ENCODE measurements around the gene EEF1A2.
"Not testable (repeated sequence)": the region's sequence is repeated elsewhere in the genome, so short reads cannot be mapped to it uniquely, and the experiment has no call there.

The EEF1A2 gene

DNA sequence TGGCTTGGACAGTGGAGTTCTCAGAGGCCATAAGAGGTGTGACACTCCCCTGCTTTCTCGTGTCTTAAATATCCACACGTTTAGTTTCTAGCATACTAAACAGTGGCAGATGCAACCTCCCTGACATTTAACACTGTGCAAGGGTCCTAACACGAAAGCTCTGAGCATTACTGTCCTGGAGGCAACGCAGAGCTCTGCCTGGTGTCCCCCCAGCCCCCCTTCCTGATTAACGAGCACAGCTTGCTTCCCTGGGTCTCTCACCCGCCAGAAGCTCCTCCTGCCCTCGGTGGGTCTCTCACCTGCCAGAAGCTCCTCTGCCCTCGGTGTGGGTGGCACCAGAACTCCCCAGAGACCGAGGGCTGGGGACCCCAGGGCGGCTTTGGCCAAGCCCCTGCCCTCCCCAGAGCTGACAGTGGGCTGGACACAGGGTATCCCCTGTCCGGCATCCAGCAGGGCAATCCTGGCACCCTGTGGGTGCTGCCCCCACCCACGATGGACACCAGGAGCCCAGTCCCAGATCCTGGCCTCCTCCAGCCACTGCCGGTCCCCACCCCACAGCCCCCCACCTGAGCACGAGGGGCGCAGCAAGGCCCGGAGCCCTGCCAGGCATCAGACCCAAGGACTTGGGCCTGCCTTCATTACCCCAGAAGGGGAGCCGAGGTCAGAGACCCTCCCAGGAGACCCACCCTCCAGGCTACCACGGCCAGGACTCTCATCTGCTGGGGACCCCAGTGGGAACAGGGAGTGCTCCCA is 14.1 kb downstream of the EEF1A2 start:
- no peak for DNase-seq (ENCODE audit: low spot score)

DNA sequence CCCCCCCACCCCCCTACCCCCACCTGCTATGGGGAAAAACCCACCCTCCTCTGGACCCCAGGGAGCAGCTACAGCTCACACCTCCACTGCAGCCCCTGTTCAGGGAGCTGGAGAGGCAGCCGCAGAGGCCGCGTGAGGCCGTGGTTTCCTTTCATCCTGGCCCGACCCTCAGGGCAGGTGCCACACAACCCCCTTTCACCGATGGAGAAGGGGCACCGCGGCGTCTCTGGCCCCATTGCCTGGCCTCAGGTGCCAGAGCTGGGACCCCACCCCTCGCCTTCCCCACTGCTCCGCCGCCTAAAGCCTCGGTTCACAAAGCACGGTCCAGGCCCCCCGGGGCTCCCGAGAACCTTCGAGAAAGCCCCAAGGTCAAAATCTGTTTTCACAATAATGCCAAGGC is 14.6 kb downstream of the EEF1A2 start:
- no peak for DNase-seq (ENCODE audit: low spot score)

DNA sequence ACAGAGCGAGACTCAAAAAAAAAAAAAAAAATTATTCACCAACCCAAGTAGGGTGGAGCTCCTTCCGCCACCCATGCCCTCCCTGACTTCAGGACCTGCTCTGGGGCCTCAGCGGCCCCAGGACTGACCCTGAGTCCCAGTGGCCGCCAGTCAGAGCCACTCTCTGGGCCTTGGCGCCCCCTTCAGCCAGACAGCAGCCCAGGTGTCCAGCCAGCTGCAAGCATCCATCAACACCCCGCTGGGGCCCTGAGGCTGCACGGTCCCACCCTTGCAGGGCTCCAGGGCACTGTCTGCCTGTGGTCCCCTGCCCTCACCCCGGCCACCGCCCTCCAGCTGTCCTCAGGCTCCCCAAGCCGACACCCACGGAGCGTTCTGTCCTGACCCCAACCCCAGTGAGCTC is 15.0 kb downstream of the EEF1A2 start:
- DNase-seq (ENCODE audit: low spot score): no peak

DNA sequence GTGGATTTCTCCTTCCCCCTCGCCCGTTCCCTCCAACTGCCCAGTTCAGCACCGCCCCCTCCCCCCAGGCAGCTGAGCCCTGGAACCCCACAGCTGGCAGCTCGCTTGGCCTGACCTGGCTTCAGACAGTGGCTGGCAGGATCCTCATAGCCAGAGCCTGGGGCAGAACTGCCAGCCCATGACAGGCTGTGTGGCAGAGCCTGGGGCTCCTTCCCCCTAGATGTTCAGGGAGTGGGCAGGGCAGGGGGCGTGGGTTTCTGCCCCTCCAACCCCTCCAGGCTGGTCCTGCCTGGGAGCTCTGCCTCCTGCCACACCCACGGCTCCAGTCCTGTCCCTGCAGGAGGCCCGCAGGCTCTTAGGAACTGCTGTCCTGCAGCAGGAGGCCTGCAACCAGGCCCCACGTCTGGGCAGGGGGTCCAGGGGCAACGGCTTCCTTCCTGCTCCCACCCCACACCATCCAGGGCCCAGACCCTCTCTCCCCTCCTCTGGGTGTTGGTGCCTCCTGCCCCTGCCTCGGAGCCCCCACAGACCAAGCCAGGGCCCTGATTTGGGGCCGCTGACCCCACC is 16.8 kb downstream of the EEF1A2 start:
- DNase-seq (ENCODE audit: low spot score): no peak

DNA sequence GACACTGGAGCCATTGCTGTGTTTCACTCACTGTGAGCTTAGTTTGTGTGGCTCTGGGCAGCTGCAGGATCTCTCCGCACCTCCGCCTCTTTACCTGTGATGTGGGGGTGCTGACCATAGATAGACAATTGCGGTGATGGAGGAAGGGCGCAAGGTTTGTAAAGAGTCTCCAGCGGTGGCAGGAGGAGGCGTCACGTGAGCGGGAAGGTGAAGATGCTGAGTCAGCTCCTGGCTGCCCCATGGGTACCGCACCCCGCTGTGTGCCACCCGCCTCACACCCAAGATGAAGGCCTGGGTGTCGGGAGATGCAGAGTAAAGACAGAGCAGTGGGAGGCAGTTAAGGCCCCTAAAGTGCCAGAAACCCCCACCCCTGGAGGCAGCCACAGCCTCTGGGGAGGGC is 17.4 kb downstream of the EEF1A2 start:
- DNase-seq (ENCODE audit: low spot score): no peak

DNA sequence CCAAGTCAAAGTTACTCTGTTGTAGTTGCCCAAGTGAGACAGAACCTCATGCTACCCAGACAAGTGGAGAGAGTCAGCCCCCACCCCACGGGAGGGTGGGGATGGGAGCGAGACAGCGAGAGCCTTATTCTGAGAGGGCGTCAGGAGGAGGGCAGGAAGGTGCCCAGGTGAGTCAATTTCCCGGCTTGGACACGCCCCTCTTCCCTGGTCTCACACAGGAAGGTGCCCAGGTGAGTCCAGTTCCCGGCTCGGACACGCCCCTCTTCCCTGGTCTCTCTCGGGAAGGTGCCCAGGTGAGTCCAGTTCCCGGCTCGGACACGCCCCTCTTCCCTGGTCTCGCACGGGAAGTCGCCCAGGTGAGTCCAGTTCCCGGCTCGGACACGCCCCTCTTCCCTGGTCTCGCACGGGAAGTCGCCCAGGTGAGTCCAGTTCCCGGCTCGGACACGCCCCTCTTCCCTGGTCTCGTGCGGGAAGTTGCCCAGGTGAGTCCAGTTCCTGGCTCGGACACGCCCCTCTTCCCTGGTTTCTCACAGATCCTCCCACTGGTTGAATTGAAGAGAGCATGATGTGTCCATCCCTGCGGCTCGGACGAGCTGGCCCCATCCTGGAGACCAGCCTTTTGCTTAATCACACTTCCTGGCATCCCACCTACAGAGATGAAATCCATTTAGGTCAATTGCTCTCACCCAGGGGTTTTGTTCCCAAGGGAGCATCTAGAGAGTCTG is 19.0 kb downstream of the EEF1A2 start:
- not testable (repeated sequence) for DNase-seq (ENCODE audit: low spot score)

DNA sequence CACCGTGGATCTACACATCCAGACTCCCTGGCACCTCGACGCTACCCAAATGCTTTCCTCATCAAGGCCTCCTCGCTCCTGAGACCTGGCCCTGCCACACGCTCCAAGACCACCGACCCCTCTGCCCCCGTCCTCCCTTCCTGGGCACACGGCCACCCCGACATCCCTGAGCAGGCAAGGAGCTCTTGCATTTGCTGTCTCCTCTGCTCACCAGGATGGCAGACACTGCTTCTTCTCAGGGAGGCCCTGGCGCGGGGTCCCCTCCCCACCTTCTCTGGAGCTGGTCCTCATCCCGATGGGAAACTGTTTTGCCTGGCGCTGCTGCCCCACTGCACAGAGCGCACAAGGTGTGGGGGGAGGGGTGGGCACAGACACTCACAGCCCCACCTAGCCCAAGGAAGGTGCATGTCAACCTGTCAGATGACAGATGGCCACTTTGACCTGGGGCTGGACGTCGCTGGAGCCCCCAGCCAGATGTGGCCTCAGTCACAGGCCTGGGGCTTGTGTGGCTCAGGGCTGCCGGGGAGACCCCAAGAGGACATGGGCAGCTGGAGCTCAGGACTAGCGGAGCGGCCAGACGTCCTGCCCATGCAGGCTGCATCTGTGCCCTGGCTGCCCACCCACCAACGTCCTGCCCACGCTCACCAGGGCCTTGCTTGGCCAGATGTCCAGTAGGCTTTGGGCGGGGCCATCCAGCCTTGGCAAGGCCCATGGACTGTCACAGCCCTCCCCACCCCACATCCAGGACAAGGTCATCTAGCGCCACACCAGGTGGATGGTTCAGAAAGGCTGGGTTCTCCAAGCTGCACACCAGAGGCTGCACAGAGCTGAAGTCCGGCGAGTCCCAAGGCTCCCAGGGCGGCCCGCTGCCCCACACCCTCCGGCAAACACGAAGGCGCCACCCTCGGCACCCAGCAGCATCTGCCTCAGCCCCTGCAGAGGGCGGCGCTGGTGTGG is 20.3 kb downstream of the EEF1A2 start:
- no peak for DNase-seq (ENCODE audit: low spot score)

DNA sequence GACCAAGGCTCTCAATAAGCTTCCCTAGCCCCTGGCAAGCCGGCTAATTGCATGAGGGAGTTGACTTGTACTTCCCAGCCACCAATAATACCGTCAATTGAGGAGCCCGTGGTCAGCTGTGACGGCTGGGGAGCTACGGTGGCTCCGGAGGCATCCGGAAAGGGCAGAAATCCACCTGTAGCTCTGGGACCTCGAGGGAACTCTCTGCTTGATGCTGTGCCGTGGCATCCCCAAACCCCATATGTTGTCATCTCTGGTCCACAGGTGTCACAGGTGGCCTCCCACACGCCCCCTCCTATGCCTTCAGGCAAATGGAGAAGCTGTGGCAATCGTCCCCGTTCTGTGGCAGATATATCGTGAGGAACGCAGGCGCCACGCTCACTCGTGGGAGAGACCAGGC is 20.9 kb downstream of the EEF1A2 start:
- no peak for DNase-seq (ENCODE audit: low spot score)

DNA sequence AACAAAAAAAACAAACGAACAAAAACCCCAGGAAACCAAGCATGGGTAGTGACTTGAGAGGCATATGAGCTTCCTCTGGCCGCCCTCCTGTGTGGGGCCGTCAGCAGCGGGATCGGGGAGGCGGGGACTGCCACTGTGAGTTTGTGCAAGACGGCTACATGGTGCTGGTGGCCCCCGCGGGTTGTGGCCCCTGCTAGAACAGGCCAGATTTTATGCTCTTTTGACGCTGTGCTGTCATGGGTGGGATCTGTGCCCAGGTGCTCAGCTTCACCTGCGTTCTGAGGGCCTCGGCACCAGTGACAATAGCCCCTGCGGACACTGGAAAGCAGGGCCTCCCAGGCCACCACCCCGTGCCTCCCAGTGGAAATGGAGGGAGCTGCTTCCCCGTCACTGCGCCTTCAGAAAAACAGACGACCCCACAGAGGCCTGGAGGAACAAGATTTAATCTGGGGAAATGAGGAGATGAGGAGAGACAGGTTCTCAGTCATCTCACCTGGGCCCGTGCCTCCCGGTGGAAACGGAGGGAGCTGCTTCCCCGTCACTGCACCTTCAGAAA is 21.7 kb downstream of the EEF1A2 start:
- no peak for DNase-seq (ENCODE audit: low spot score)

DNA sequence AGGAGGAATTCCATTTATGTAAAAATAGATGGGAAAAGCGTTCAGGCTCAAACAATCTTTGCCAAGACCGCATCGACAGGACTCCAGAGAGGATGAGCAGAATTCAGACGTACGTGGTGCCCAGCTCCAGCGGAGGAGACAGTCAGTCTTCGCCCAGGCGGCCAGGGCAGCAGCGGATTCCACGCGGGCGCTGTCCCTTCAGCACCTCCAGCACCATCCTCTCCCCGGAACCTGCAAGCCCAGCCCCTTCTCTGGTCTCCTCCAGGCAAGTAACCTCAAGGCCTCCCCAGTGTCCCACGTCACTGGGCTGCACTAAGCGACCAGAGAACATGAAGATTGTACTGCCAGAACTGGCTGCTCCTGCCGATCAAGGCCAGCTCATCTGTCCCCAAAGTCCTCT is 23.7 kb downstream of the EEF1A2 start:
- DNase-seq (ENCODE audit: low spot score): peak; percentile 74

DNA sequence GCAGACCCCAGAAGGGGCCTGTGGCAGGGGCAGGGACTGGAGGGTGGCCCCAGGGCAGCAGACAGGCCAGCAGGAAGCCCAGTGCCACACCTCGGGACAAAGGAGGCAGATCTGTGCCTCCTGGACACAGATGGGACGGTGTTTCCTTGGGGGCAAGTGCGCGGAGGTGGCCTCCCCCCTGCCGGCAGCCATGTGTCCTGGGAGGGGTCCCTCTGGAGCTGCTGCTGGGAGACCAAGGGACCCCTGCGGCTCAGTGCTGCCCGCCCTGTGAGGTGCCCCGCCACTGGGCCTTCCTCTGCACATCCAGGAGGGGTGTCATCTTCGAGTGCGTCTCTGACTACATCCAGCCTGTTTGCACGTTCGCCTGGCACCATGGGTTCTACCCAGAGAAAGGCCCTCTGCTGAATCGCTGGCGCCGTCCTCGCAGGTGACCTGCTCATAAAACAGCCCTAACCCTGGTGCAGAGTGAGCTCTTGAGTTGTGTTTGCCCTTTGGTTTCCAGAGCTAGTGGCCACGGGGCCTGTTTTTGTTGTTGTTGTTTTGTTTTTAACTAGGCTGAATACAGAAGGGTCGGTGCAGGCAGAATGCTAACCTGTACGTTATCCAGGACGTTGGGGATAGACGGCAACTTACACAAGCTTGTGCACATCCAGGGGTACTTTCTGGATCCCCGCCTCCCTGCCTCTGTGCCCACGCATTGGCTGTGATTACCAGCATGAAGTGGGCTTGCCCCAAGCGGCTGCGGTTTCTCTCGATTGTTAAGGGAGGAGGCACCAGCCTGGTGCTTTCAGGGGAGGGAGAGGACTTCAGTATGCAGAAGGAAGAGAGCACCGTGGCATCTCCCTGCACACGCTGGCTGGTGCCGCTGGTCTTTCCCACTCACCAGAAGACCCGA is 25.1 kb downstream of the EEF1A2 start:
- no peak for DNase-seq (ENCODE audit: low spot score)

DNA sequence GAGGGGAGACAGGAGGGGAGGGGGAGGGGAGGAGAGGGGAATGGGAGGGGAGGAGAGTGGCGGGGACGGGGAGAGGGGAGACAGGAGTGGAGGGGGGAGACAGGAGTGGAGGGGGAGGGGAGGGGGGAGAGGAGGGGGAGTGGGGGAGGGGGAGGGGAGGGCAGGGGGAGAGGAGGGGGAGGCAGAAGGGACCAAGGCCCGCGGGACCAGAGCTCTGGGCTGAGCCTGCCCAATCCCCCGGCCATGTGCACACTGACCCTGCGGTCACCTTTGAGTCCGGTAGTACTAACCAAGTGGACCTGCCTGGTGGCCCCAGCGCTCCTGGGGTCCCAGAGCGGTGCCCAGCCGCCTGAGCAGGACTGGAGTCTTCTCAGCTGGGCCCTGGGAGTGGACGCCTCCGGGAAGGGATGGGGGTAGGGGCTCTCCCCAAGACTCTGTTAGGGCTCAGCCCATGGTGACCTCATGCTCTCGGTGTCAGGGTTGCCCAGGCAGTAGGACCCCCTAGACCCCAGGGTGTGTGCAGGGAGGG is 26.0 kb downstream of the EEF1A2 start:
- no peak for DNase-seq (ENCODE audit: low spot score)

DNA sequence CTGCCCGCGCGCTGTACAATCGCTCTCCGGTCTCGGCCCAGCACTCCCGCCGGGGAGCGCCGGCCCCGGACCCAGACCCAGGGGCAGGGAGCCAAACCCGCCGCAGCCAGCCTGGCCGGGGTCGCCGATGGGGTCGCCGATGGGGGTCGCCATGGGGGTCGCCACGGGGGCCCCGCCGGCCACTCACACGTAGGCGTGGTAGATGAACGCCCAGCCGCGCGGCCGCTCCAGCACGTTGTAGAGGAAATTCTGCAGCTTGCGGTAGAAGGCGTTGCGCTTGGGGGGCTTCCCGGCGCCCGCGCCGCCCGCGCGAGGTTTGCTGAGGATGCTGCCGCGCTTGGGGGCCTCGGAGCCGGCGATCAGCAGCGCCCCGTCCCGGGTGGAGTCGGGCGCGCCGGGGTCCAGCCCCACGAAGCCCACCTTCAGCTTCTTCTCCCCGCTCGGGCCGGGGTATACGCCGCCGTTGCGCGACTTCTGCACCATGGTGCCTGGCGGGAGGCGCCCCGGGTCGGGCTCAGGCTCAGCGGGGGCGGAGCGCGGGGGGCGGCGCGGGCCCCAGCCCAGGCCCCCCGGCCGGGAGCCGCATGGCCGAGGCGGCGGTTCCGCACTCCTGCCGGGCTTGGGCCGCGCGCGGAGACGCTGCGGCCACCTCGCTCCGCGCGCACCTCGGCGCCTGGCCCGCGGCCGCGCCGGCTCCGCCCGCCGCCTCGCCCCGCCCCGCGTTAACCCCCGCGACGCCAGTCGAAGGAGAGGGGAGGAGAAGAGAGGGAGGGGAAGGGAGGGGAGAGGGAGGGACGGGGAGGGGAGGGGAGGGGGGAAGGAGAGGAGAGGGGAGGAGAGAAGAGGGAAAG is 26.7 kb downstream of the EEF1A2 start, which contains the start of gene KCNQ2:
Gene KCNQ2, minus strand, starts transcription at position 675 of the 851 bp plus-strand sequence. Its CDS starts 192 bp downstream, at position 483.
- DNase-seq (ENCODE audit: low spot score): no peak

DNA sequence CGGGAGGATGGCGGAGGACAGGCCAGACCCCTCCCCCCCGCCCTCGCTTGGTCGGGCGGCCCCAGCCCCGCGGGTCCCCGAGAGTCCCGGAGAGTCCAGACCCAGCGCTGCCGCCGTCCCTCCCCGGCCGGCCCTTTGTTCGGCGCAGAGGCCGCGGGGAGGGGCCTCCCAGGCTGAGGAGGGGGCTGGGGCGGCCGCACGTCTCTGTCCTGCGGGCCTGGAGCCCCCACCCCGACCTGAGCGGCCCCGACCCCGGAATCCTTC is 27.2 kb downstream of the EEF1A2 start:
- no peak for DNase-seq (ENCODE audit: low spot score)

DNA sequence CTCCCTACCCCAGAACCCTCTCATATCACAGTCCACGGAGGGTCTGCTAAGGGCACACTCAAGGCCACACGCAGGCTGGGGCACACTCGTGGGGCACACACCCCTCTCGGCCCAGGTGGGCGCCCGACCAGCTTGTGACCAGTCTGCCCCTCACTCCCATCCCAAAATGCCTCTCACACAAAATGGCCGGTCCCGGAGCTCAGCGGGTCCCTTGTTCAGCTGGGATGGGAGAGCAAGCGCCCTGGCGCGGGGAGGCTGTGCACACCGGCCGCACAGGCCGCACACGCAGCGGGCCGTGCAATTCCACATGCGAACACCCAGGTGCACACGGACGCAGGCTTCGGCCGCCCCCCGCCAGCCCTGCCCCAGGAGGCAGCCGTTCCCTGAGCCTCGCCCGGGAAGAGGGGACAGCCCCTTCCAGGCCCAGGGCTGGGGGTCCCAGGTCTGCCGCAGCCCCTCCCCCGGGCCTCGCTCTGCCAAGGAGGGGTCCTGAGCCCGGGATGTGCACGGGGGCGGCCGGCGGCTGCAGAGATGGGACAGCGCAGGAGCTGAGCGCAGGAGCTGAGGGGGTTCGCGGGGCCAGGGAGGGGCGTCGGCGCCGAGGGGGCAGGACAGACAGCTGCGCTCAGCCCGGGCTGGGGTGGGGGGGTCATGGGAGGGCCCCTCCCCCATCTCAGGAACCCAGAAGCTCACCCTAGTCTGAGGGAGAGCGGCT is 27.7 kb downstream of the EEF1A2 start:
- no peak for DNase-seq (ENCODE audit: low spot score)

DNA sequence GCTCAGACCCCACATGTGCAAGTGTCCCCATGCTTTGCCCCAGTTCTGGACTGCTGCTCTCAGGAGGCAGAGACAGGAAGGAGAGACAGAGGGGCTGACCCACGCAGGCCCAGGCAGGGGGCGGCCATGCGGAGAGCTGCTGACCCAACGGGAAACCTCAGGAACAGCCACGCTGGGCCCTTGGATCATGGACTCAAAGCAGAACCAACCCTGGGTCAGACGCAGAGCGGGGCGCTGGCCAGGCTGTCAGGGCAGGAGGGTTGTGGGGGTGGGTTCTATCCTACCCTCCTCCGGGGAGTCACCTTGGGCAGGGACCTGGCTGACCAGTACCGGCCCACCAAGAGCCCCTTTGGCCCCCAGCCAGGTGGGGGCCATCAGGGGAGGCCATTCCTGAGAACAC is 28.5 kb downstream of the EEF1A2 start:
- no peak for DNase-seq (ENCODE audit: low spot score)

DNA sequence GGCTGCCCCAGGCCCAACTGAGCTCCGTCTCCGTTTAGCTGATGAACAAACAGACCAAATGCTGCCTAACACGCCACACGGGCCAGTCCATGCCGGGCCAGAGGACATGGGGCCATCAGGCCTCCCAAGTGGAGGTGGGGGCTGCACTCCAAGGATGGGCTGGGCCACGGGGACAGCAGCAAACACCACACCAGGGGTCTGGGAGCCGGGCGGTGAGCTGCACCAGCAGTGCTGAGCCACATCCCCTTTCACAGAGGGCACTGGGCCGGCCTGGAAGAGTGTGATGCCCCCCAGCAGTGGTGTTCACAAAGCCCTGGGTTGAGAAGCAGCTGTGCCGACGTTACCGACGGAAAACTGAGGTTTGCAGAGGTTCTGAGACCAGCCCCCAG is 29.2 kb downstream of the EEF1A2 start:
- no peak for DNase-seq (ENCODE audit: low spot score)

DNA sequence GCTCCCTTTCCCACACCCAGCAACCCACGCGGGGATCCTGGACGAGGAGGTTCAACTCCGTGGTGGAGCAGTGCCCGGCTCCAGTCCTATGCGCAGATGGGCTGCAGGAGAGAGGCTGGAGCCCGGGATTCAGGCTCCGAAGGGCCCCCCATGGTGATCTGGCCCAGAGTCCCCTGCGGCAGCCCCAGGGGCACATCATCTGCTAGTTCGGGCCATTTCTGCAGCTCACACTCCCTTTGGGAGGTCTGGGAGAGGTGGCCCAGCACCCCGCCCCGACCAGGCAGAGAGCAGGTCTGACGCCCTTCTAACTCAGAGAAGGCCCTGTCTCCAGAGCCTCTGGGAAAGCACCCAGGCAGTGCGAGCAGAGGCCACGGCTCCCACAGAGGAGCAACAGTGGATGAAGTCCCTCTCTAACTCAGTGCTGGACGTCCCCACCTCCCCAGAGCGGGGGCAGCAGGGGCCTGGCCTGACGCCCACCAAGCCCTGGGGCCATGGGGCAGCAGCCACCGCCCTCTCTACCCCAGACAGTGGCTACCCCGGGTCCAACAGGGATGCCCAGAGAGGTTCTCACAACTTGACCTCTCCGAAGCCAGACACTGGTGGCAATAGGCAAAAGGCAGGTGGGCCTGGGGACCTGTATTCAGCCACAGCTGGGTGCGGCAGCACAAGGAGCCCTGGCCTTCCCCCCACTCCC is 29.7 kb downstream of the EEF1A2 start:
- no peak for DNase-seq (ENCODE audit: low spot score)

DNA sequence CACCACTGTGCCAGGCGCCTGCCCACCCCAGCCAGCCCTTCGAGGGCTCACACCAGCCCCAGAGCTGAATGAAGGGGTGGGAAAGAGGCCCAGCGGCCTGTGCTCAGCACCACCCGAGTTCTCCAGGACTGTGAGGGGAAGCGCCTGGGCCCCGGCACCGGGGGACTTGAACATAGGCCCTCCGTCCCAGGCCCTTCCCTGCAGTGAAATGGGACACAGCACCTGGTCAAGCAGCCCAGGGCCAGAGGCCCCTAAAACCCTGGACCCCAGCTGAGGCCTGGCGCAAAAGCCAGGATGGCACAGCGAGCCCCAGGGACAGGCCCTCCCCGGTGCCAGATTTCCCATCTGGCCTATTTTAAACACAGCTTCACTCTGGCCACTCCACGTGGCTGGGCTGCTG is 30.5 kb downstream of the EEF1A2 start:
- DNase-seq (ENCODE audit: low spot score): no peak

Data from AG20443 (cell line).